H54 (cell line): Measurements from ENCODE around the gene VRK1.

Experiments
- DNase-seq: peaks from one replicate; pipeline ENCODE4 v3.0.0; 2011; ENCODE audit warnings: low spot score, mixed read lengths; ENCODE audit not compliant: insufficient read length
- FAIRE-seq: peaks from 3 replicates; lab custom pipeline; 2011; peaks lifted over from hg19 to GRCh38; lab: Jason Lieb, UNC
- POLR2A ChIP-seq: IDR thresholded peaks from 2 replicates; pipeline ENCODE4 v1.6.1; 2011; ENCODE audit warnings: low read depth, mild to moderate bottlenecking, low read length

Gene VRK1

GRCh38 chr14:96798956-96799355 is 1.8 kb downstream of the VRK1 start:
- no peak for TF ChIP-seq POLR2A
- FAIRE-seq (no peak), DNase-seq (no peak)

- no peak for FAIRE-seq
- TF ChIP-seq POLR2A: no peak
- no peak for DNase-seq
Observed at GRCh38 chr14:96799489-96800054, 2.4 kb downstream of the VRK1 start.

DNA sequence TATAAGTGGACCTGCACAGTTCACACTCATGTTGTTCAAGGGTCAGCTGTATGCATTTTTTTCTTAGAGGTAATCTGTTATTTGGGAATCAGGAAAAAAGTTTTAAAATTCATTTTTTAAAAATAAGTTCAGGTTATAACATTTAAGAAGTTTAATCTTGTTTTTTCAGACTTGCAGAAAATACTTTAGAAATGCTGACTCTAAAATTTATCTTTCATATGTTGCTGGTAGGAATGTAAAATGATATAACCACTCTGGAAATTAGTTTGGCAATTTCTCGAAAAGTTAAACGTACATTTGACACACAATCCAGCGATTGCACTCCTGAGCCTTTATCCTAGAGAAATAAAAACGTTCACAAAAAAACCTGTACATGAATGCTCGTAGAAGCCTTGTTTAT is 4.7 kb downstream of the VRK1 start:
- no peak for TF ChIP-seq POLR2A
- FAIRE-seq (no peak), DNase-seq (no peak)

GRCh38 chr14:96802963-96803362 is 5.8 kb downstream of the VRK1 start:
- no peak for FAIRE-seq
- TF ChIP-seq POLR2A: no peak
- DNase-seq: no peak

- TF ChIP-seq POLR2A: no peak
- FAIRE-seq: no peak
- no peak for DNase-seq
Observed at GRCh38 chr14:96803958-96804357, 6.8 kb downstream of the VRK1 start.

GRCh38 chr14:96804895-96805294 is 7.7 kb downstream of the VRK1 start:
- no peak for TF ChIP-seq POLR2A
- DNase-seq: no peak
- peak; percentile 57 for FAIRE-seq

DNA sequence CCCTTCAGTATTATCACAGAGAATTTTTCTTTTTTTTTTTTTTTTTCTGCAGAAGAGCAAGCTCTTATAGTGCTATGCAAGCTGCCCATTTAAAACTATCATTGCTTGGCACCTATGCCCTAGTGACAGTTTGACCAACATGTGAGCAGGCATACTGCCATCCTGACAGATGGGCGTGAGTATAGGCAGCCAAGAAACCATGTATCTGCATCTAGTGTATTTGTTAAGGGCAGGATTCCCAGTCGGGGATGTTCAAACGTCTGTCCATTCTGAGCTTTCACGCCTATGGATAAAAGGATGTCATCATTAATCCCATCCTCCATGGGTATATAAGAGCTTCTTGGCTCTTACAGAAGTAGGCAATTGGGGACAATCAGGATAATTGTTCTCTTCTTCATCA is 8.8 kb downstream of the VRK1 start:
- TF ChIP-seq POLR2A: no peak
- FAIRE-seq (peak; percentile 33), DNase-seq (no peak)

- FAIRE-seq: no peak
- TF ChIP-seq POLR2A: no peak
- DNase-seq: no peak
Observed at GRCh38 chr14:96806836-96807235, 9.7 kb downstream of the VRK1 start.

- peak; percentile 27 for FAIRE-seq
- no peak for TF ChIP-seq POLR2A
- no peak for DNase-seq
Observed at GRCh38 chr14:96808619-96809406, 11.6 kb downstream of the VRK1 start.

DNA sequence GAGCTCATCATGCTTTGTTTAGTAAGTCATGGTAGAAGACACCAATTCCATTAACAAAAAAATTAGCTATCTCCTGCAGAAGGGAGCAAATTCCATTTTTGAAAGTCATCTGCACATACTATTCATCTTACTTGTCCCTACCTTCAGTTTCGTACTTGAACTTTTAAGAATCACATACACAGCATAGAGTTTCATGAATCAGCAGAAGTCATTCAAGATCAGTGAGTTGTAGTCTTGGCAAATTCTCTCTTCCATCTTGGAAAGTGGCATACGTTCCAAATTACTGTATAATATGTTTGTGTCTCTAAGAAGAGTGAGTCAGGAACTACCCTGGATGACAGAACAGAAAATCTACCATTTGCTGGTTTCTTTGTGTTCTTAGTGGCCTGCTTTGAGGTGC is 14.1 kb downstream of the VRK1 start:
- peak; percentile 89 for FAIRE-seq
- TF ChIP-seq POLR2A: no peak
- DNase-seq: no peak

DNA sequence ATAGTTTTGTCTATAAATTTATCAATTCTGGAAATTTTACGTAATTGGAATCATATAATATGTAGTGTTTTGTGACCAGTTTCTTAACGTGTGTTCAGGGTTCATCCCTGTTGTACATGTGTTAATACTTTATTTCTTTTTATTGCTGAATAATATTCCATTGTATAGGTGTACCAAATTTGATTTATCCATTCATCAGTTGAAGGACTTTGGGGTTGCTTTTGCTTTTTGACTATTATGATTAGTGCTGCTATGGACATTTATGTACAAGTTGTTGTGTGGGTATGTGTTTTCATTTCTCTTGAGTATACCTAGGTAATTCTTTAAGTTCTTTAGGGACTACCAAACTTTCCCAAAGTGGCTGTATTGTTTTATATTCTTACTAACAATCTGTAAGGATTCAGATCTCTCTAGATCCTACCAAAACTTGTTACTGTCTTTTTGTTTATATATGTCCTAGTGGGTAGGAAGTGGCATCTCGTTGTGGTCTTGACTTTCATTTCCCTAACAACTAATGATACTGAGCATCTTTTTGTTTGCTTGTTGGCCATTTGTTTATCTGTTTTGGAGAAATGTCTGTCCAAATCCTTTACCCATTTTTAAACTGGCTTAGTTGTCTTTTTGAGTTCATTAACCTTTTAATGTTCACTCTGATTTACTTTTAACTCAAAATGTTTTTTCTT is 14.9 kb downstream of the VRK1 start:
- FAIRE-seq: no peak
- DNase-seq: no peak
- no peak for TF ChIP-seq POLR2A

DNA sequence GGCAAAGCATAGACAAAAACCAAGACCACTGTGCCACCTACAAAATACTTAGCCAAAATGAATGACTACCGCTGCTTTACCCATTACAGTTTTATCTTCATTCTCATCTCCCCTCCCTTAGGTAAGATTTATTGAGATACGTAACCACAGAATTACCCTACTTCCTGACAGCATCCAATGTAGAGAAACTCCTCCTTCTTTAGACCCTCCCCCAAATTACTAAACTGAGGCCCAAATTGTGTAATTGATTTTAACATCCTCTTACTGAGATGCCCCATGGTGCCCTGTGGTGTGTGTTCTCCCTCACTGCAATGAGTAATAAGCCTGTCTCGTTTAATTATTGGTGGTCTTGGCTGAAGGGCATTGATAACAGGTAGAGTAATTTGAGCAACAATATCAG is 19.1 kb downstream of the VRK1 start:
- FAIRE-seq (no peak), DNase-seq (no peak)
- TF ChIP-seq POLR2A: no peak

GRCh38 chr14:96817750-96818666 is 20.8 kb downstream of the VRK1 start:
- FAIRE-seq (no peak), DNase-seq (no peak)
- no peak for TF ChIP-seq POLR2A
